ENCODE results near the gene CHST11. TPM values are rescaled to one million over a fixed set of nuclear protein-coding genes. Genes with fewer than 3 reads are reported as not detected.

CHST11 gene
- total RNA-seq, 2 donors from 2014 or later: 7.8 to 11.9 TPM

- no peak for DNase-seq (ENCODE audit: low spot score)
- no peaks in the 10 kb centered on the region for H3K27me3 ChIP-seq
- peaks cover 0 to 39% of the 10 kb centered on the region in 2 donors for H3K4me1 ChIP-seq
- no peaks in the 10 kb centered on the region for H3K9me3 ChIP-seq
- H3K4me3 ChIP-seq: no peak overlapping the region
- TF ChIP-seq CTCF (IDR thresholded peaks at IDR 0.05): no peak
- no peak overlapping the region for H3K27ac ChIP-seq
- no peaks in the 10 kb centered on the region for H3K36me3 ChIP-seq
Observed at GRCh38 chr12:104482748-104483147, 26.0 kb downstream of the CHST11 start.

DNA sequence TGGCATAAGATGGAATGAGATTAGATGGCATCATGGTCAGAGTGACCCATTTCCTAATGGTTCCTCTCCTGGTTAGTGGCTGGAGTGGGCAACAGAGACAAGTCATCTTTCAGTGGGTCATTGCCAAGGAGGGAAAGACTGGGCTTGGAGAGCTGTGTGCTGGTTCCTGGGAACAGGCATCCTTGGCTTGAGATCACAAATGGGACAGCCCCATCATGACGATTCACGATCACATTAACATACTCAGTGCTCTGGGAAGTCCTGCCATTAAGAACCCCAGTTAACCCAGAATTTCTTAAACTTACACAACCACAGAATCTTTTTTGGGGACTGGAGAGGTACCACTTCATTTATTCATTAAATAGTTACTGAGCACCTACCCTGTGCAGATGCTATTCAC is 27.3 kb downstream of the CHST11 start:
- Histone ChIP-seq H3K9me3 (no peaks in the 10 kb centered on the region), H3K4me3 (no peak overlapping the region), H3K27me3 (no peaks in the 10 kb centered on the region), H3K4me1 (peaks cover 0 to 33% of the 10 kb centered on the region in 2 donors), H3K27ac (no peak overlapping the region), H3K36me3 (no peaks in the 10 kb centered on the region)
- DNase-seq (ENCODE audit: low spot score): no peak
- TF ChIP-seq CTCF (IDR thresholded peaks at IDR 0.05): no peak

GRCh38 chr12:104485651-104486362 is 29.1 kb downstream of the CHST11 start:
- no peaks in the 10 kb centered on the region for H3K9me3 ChIP-seq
- H3K4me1 ChIP-seq: peaks cover 0 to 26% of the 10 kb centered on the region in 2 donors
- no peak for TF ChIP-seq CTCF (IDR thresholded peaks at IDR 0.05)
- no peak overlapping the region for H3K4me3 ChIP-seq
- H3K36me3 ChIP-seq: no peaks in the 10 kb centered on the region
- no peaks in the 10 kb centered on the region for H3K27me3 ChIP-seq
- peak overlapping the region; percentile 27 to 50 for H3K27ac ChIP-seq
- no peak for DNase-seq (ENCODE audit: low spot score)

- H3K27ac ChIP-seq: peak overlapping the region; percentile 27 to 50
- no peak for DNase-seq (ENCODE audit: low spot score)
- no peaks in the 10 kb centered on the region for H3K27me3 ChIP-seq
- TF ChIP-seq CTCF (IDR thresholded peaks at IDR 0.05): no peak
- no peaks in the 10 kb centered on the region for H3K9me3 ChIP-seq
- no peak overlapping the region for H3K4me3 ChIP-seq
- peaks cover 0 to 26% of the 10 kb centered on the region in 2 donors for H3K4me1 ChIP-seq
- H3K36me3 ChIP-seq: no peaks in the 10 kb centered on the region
Observed at GRCh38 chr12:104486363-104486750, 29.6 kb downstream of the CHST11 start.

- Histone ChIP-seq H3K9me3 (no peaks in the 10 kb centered on the region), H3K4me3 (no peak overlapping the region), H3K36me3 (no peaks in the 10 kb centered on the region), H3K27me3 (no peaks in the 10 kb centered on the region), H3K4me1 (peaks cover 0 to 26% of the 10 kb centered on the region in 2 donors), H3K27ac (peak overlapping the region; percentile 29 to 50)
- no peak for DNase-seq (ENCODE audit: low spot score)
- TF ChIP-seq CTCF (IDR thresholded peaks at IDR 0.05): no peak
Observed at GRCh38 chr12:104486943-104487819, 30.4 kb downstream of the CHST11 start.

Measured in right atrium auricular region (tissue), 2 donors.